Thyroid gland (tissue), 4 donors: ENCODE results near the gene NR4A3.

Experiments
- POLR2A ChIP-seq, 2 donors: fragments of 450-650 bp; IDR thresholded peaks; one replicate each; pipeline ENCODE4 v1.6.1; 2017; ENCODE audit warnings: antibody characterized with exemption in 2 of 2, mild to moderate bottlenecking in 2 of 2, moderate library complexity in 1 of 2
- TF ChIP-seq, protein P1 (sequence below), 6 experiments: fragments of 200-600 bp in 3 of 6; fragments of 450-650 bp in 3 of 6; sonication (generic) in 3 of 6; IDR thresholded peaks; one replicate each; pipeline ENCODE4 v1.5.1; 2016 to 2019; ENCODE audit warnings: antibody characterized with exemption in 6 of 6, mild to moderate bottlenecking in 2 of 6, inconsistent platforms in 1 of 6, moderate library complexity in 1 of 6

DNA sequence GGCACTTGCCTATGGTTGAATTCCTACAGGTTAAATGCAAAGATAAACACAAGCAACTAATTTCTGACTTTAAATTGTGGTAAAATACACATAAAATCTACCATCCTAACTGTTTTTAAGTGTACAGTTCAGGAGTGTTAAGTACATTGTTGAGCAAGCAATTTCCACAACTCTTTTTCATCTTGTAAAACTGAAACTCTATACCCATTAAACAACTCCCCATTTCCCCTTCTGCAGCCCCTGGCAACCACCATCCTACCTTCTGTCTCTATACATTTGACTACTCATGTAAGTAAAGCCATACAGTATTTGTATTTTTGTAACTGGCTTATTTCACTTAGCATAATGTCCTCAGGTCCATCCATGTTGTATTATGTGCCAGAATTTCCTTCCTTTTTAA lies 46.3 kb downstream of the NR4A3 start:
- TF ChIP-seq, protein P1, sequence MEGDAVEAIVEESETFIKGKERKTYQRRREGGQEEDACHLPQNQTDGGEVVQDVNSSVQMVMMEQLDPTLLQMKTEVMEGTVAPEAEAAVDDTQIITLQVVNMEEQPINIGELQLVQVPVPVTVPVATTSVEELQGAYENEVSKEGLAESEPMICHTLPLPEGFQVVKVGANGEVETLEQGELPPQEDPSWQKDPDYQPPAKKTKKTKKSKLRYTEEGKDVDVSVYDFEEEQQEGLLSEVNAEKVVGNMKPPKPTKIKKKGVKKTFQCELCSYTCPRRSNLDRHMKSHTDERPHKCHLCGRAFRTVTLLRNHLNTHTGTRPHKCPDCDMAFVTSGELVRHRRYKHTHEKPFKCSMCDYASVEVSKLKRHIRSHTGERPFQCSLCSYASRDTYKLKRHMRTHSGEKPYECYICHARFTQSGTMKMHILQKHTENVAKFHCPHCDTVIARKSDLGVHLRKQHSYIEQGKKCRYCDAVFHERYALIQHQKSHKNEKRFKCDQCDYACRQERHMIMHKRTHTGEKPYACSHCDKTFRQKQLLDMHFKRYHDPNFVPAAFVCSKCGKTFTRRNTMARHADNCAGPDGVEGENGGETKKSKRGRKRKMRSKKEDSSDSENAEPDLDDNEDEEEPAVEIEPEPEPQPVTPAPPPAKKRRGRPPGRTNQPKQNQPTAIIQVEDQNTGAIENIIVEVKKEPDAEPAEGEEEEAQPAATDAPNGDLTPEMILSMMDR (IDR thresholded peaks at IDR 0.05): no peak
- no peak for TF ChIP-seq POLR2A (IDR thresholded peaks at IDR 0.05)
